ENCODE data around the gene FAM25A. TPM values are rescaled to one million over a fixed set of nuclear protein-coding genes. Genes with fewer than 3 reads are reported as not detected.

Gene FAM25A
- total and polyA plus RNA-seq, 2 donors (not counting 3 experiments of a cell fraction or from before 2014, with no cell fraction given), result not detected

GRCh38 chr10:87058171-87058570, 38.1 kb downstream of the FAM25A start:
- FAIRE-seq (no peak), DNase-seq (ENCODE audit: low read depth, low spot score) (peak; percentile 53)
- dilution Hi-C loops (cut with MboI; ENCODE audit: extremely low pct_ligation_motif_present, low sequenced_read_pairs), result no loop called here
- no peak overlapping the region for H3K9ac ChIP-seq (replicated peaks; ENCODE audit: extremely low read depth, insufficient read depth, low read length)
- CTCF ChIA-PET, result no interaction called here
- H3K27me3 ChIP-seq (ENCODE audit: control insufficient read depth in 2 of 2, insufficient read depth in 2 of 2, low read length in 2 of 2), result no peaks in the 10 kb centered on the region
- no peak overlapping the region for H3K4me3 ChIP-seq (replicated peaks in 1 of 3; ENCODE audit: insufficient read depth in 1 of 3, low read depth in 1 of 3, low read length in 3 of 3)
- no peaks in the 10 kb centered on the region for H4K20me1 ChIP-seq (replicated peaks; ENCODE audit: control insufficient read depth, extremely low read depth, insufficient read depth, low read length)
- TF ChIP-seq FOS (IDR thresholded peaks at IDR 0.05; ENCODE audit: borderline replicate concordance, insufficient read depth, low read length) (no peak), CTCF (IDR thresholded peaks at IDR 0.05; ENCODE audit: extremely low read depth in 1 of 2, insufficient read depth in 1 of 2, low read depth in 1 of 2, low read length in 2 of 2) (no peak), POLR2AphosphoS5 (IDR thresholded peaks at IDR 0.05; ENCODE audit: insufficient read depth, low read depth, low read length) (no peak), POLR2A (IDR thresholded peaks at IDR 0.05; ENCODE audit: low read depth, low read length) (no peak), EZH2 (IDR thresholded peaks at IDR 0.05; ENCODE audit: borderline replicate concordance, low read depth, low read length, severe bottlenecking) (no peak), GATA2 (IDR thresholded peaks at IDR 0.05; ENCODE audit: insufficient read depth, insufficient read length, low read depth, low read length) (no peak), JUN (IDR thresholded peaks at IDR 0.05; ENCODE audit: borderline replicate concordance, insufficient read depth, insufficient read length, low read depth) (no peak), MAX (IDR thresholded peaks at IDR 0.05; ENCODE audit: insufficient read depth, insufficient read length) (no peak), MYC (IDR thresholded peaks at IDR 0.05; ENCODE audit: low read depth, low read length) (no peak)
- H3K9me3 ChIP-seq (replicated peaks; ENCODE audit: control insufficient read depth, insufficient read depth, low read length), result no peaks in the 10 kb centered on the region
- no peak overlapping the region for H3K4me2 ChIP-seq (ENCODE audit: insufficient read depth, low read length)
- no peaks in the 10 kb centered on the region for H3K9me1 ChIP-seq (replicated peaks; ENCODE audit: control insufficient read depth, extremely low read depth, insufficient read depth, low read length)
- no peaks in the 10 kb centered on the region for H3K79me2 ChIP-seq (ENCODE audit: control insufficient read depth, insufficient read depth, low read length)
- H3K27ac ChIP-seq (ENCODE audit: insufficient read depth, low read depth, low read length), result no peak overlapping the region
- intact Hi-C loops (cut with micrococcal nuclease), result no loop called here
- POLR2A ChIA-PET, result no interaction called here
- H2AFZ ChIP-seq (ENCODE audit: low read depth, low read length), result no peak overlapping the region
- peaks cover 10% of the 10 kb centered on the region for H3K4me1 ChIP-seq (ENCODE audit: control insufficient read depth, extremely low read depth, insufficient read depth, low read length)
- peaks cover 6 to 16% of the 10 kb centered on the region in 2 experiments for H3K36me3 ChIP-seq (ENCODE audit: control insufficient read depth in 2 of 2, extremely low read depth in 1 of 2, insufficient read depth in 2 of 2, low read length in 2 of 2)
- no TSS peak for BruUV-seq (replicated peaks)
